Astrocyte (in vitro differentiated cells and primary cell): Measurements from ENCODE around the gene TSPAN17.

Experiments
- EZH2 ChIP-seq: IDR thresholded peaks from 2 replicates; pipeline ENCODE4 v1.6.1; 2012; ENCODE audit warnings: mild to moderate bottlenecking, low read length, inconsistent platforms; ENCODE audit not compliant: insufficient read depth
- TF ChIP-seq, protein P1 (sequence below): IDR thresholded peaks from 2 replicates; pipeline ENCODE4 v1.5.1; 2011; ENCODE audit warnings: low read depth, mild to moderate bottlenecking, inconsistent platforms, low read length, moderate library complexity; ENCODE audit not compliant: insufficient read depth

DNA sequence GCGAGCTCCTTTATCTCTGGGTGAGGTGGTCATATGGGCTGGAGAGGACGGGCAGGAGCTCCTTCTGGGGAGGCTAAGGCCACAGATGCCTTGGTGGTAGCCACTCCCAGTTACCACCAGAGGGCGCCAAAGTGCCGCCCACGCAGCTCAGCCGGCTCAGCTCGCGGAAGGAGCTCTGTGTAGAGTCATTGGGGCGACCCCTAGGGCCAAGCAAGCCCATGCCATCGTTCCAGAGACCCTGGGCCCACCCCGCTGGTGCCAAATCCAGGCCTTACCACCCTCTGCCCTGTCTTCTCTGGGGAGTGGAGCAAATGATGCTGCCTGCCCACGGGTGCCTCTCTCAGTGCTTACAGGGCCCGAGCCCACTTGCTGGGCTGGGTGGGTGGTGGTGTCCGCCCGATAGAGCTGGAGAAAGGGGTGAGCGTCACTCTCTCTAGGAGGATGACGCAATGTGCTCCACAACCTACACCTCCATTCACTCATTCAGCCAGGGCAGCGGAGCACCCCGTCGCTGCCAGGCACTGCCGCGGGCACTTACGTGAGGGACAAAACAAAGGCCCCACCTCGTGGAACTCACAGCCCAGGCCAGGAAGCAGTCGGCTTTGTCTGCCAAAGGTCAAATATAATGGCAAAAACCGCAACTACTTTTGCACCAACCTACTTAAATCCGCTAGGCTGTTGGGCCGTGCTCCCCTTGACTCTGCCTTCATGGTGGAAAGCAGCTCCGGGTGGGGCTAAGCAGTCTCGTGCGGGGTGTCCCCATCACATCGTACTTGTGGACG is 13.8 kb downstream of the TSPAN17 start:
- TF ChIP-seq, protein P1, sequence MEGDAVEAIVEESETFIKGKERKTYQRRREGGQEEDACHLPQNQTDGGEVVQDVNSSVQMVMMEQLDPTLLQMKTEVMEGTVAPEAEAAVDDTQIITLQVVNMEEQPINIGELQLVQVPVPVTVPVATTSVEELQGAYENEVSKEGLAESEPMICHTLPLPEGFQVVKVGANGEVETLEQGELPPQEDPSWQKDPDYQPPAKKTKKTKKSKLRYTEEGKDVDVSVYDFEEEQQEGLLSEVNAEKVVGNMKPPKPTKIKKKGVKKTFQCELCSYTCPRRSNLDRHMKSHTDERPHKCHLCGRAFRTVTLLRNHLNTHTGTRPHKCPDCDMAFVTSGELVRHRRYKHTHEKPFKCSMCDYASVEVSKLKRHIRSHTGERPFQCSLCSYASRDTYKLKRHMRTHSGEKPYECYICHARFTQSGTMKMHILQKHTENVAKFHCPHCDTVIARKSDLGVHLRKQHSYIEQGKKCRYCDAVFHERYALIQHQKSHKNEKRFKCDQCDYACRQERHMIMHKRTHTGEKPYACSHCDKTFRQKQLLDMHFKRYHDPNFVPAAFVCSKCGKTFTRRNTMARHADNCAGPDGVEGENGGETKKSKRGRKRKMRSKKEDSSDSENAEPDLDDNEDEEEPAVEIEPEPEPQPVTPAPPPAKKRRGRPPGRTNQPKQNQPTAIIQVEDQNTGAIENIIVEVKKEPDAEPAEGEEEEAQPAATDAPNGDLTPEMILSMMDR, result peak; percentile 89
- no peak for TF ChIP-seq EZH2
